HG03460 (cell line): Measurements from ENCODE around the gene NPY.

ENCODE experiments used
- ATAC-seq: cut with Tn5 transposase; IDR thresholded peaks from one replicate; pipeline ENCODE4 v1.9.1; 2021; ENCODE audit not compliant: unreplicated experiment

NPY gene

DNA sequence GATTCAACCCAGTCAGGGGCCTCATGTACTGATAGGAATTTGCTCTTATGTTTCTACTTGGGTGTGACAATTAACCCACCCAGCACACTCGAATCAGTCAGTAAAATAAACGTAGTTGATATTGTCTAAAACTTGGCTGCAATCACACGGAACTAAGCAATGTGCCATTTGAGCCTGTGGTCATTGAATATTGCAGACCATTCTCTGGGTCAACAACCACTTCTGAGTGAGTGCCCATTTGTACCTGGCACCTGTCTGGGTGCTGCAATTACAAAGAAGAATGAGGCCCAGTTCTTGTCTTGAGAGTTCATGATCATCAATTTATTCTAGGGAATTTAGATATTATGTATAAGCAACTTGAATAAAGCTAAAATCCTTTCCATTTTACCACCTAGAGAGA, 29.8 kb downstream of the NPY start:
- no peak for ATAC-seq

DNA sequence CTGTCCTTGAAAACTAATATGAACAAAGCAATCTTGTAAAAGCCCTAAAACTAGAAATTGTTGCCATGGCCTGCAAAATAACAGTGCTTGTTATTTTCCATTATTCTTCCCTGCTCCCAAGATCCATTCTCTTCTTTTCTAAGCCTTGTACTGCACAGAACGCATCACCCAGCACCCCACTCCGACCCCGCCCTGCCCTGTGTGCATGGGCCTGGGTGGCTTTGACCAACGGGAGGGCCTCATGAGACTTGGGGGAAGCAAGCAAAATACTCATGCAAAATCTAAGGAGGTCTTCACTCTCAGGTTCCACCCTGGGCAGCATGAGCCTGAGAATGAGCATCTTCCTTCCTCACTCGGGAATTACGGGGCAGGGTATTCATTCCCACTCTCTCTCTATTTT, 32.4 kb downstream of the NPY start:
- ATAC-seq: no peak

DNA sequence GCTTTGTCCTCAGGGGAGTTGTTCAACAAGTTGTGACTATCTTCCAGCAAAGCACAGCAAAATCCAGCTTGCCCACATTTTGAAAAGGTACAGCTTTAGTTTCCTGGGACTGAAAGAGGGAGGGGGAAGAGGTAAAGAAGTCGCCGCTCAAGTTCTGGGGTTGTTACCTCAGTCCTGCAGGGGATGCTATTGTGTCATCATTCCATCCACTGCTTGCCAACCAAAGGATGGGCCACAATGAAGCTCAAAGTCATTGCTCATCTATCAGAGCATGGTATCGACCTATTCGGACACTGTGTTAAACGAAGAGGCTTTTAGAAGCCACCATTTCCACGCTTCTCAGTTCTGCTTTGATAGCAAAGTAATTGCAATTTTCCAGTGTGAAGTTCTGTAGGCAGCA, 34.3 kb downstream of the NPY start:
- no peak for ATAC-seq

DNA sequence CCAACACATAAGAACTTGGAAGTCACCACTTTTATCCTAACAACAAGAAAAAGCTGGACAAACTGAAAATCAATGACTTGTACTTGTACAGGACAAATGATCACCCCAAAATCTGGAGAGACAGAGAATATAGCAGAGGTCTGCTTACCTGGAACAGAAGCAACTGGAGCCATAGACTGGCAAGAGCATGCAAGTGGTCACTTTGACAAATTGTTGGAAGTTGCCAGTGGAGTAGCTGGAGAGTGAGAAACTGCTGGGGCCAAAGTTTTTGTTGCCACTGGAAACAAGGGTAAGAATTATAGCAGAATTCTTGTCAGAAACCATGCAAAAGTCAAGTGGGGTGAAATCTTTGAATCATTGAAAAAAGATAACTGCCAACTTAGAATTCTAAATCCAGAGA, 35.2 kb downstream of the NPY start:
- ATAC-seq: no peak

DNA sequence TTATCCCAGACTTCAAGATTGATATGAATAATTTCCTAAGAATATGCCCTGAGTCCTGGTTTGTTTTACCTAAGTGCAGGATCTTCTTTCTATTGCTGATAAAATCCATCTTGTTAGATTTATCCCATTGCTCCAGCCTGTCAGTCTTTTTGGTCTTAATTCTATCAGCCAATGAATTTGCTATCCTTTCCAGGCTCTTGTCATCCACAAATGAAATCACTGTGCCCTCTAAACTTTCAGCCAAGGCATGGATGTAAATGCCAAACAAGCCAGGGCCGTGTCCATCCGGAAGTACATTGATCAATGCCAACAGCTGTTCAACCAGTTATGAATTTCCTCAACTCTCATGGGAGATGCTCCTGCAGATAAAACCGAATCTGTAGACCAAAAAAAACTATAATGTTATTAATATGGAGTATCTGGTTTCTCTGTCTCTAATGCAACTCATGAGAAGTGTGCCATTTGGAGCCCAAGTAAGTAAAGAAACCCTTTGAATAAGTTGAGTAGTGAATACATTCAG, 40.0 kb downstream of the NPY start:
- no peak for ATAC-seq

DNA sequence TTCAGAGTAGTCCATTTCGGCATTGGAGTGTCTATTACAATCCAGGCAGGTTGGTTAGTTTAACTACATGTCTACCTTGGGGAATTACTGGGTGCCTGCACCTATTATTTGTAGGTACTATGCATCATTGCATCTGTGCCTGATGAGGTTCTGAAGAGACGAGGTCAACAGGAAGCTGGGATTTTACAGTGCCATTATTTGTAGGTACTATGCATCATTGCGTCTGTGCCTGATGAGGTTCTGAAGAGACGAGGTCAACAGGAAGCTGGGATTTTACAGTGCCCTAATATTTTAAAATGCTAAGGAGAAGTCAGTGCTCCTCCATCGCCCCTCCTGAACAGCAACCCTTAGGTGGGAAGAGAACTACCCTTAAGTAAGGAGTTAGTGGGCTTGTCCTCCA, 41.7 kb downstream of the NPY start:
- ATAC-seq: peak; percentile 73

DNA sequence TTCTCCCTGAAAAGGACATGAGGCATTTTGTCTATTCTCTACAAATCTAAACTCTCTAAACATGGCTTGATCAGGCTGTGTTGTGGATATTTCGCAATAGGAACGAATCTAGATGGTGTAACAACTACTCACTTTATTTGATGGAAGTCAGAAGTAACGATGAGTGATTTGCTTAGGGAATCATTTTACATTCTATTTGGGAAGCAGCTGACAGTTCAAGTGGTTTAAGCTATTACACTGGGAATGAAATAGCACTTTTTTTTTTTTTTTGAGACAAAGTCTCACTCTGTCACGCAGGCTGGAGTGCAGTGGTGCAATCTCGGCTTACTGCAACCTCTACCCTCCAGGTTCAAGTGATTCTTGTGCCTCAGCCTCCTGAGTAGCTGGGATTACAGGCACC, 44.1 kb downstream of the NPY start:
- no peak for ATAC-seq

DNA sequence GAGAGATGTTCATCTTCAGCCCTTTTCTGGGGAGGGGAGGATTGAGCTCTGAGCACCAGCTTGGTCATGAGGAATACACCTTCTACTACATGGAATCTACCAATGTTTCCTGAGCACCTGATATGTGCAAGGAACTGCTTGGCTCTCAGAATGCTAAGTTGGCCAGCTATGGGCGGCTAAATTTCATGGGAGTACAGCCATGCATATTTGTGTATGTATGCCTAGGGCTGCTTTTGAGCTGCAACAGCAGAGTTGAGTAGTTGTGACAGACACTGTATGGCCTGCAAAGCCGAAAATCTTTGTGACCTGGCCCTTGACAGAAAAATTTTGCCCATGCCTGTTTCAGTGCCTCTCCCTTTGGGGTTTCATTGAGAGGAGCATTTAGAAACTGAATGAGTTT, 44.9 kb downstream of the NPY start:
- ATAC-seq: no peak

DNA sequence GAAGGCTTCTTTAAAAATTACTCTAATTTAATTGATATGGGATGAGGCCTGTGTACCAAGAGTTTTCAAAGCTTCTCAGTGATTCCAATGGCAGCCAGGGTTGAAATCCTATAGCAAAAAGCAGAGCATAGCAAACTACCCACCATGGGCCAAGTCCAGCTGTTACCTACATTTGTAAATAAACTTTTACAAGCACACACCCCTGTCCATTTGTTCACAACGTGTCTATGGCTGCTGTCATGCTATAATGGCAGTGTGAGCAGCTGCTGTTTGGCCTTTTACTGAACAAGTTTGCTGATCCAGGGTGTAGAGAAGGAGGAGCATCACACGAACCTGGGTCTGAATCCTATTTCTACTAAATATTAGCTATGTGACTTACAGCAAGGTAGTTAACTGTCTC, 50.0 kb downstream of the NPY start:
- ATAC-seq: no peak

DNA sequence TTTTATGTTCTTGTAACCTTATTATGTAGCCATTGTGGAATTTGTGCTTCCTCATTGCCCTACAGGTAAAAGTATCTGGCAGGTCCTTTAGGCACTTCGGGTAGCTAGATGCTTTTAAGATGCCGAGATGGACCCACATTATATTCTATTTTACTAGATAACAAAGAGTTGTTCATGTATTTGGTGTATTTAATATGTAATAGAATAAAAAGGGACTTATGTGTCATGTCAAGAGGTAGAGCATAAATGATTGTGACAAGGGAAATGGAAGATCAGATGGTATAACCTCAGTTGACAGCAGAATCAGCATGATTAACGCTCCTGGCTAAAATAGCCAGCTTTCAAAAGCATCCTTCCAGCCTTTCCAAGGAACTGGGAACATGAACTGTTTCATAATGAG, 50.6 kb downstream of the NPY start:
- no peak for ATAC-seq

DNA sequence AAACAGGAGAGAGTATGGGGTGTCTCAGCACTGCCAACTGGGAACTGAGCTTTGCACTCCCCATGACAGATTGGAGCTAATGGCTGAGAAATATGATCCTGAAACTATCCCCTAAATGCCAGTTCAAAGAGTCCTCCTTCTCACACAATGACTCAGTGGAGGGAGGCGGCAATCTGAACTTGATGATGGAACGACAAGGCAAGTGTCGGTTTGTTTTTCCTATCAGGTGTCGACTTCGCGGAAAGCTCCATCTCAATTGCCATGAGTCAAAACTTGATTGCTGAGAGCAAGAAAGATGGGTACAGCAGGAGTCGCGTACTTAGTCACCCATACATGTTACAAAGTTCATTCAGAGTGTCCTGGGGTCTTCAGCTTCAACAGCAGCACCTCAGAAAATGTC, 52.5 kb downstream of the NPY start:
- no peak for ATAC-seq

DNA sequence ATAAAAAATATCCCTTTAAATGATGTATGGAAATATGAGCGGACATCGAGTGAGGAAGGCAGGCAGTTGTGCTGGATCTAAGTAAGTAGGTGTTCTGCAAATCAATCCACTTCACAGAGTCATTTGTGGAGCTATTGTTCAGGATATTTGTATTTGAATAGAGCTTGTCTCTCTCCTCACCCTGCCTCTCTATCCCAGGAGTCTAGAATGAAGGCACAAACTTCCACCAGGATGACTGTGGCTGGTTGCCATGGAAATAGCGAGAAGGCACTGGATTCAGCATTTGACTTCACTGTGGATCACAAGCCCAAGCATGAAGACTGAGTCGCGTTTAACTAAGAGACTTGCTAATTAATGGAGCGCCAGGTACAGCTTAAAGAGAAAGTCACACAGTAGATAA, 53.2 kb downstream of the NPY start:
- ATAC-seq: no peak

DNA sequence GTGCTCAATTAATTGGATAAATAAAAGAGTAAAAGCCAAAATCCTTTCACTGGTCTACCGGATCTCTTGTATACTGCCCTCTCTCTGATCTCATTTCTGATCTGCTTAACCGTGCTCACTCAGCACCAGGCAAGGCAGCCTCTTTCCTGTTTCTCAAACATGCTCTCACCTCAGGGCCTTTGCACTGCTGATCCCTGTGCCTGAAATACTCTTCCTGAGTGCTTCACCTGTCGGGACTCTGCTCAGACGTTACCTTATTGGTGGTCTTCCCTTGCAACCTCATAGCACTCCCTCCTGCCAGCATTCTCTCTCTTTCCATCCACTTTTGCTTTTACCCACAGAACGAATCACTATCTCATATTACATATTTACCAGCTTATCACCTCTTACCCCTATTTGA, 55.6 kb downstream of the NPY start:
- no peak for ATAC-seq

DNA sequence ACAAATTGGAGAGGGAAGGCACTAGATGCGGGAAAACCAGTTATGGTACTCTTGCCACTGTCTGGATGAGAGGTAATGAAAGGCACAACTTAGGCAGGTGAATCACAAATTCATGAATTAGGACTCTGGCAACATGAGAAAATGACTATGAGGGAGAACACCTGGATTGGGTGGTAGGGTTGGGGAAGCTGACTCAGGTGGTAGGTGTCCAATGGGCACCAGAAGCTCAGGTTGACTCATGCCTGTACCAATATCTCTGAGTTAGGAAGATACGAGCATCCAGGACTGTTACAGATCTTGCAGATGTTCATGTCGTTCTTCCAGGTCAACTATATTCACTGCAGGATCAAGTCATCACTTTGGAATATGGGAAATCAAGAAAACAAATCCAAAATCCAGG, 56.7 kb downstream of the NPY start:
- ATAC-seq: no peak
